ENCODE data around the gene C19orf73.
"Not testable (repeated sequence)": the region's sequence is repeated elsewhere in the genome, so short reads cannot be mapped to it uniquely, and the experiment has no call there.

Gene C19orf73

DNA sequence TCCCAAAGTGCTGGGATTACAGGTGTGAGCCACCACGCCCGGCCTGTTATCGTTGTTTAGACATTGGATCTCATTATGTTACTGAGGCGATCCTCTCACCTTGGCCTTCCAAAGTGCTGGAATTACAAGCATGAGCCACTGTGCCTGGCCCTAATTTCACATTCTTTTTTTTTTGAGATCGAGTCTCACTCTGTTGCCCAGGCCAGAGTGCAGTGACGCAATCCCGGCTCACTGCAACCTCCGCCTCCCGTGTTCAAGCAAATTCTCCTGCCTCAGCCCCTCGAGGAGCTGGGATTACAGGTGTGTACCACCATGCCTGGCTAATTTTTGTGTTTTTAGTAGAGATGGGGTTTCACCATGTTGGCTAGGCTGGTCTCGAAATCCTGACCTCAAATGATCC is 4.3 kb upstream of the C19orf73 start:
- not testable (repeated sequence) for DNase-seq (ENCODE audit: extremely low read depth in 1 of 2, low read depth in 1 of 2)

DNA sequence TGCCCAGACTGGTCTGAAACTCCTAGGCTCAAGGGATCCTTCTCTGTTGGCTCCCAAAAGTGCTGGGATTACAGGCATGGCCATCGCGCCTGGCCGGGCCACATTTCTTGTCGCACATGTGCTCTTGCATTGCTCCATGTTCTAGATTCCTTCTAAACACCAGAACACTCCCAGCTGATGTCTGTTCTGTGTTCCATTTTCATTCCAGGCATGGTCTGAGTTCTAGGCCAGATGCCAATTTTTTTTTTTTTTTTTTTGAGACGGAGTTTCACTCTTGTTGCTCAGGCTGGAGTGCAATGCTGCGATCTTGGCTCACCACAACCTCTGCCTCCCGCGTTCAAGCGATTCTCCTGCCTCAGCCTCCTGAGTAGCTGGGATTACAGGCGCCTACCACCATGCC is 2.9 kb upstream of the C19orf73 start:
- not testable (repeated sequence) for DNase-seq (ENCODE audit: extremely low read depth in 1 of 2, low read depth in 1 of 2)

DNA sequence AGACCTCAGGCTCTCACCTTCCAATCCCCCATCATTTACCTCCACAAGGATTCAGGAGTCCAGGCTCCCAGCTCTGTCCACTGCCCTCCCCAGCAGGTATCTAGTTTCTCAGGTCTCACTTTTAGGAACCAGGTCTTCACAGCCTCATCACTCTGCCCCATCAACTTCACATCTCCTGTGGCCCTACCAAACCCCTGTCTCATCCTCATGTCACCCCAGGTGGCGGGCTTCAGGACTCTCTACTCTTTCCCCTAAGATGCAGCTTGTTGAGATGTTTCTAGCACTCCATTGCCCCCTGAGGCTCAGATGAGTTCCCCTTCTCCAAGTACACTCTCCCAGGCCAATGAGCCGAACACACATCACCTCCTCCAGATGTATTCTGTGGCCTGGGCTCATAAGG is 1.9 kb upstream of the C19orf73 start:
- DNase-seq (ENCODE audit: extremely low read depth in 1 of 2, low read depth in 1 of 2), result no peak

DNA sequence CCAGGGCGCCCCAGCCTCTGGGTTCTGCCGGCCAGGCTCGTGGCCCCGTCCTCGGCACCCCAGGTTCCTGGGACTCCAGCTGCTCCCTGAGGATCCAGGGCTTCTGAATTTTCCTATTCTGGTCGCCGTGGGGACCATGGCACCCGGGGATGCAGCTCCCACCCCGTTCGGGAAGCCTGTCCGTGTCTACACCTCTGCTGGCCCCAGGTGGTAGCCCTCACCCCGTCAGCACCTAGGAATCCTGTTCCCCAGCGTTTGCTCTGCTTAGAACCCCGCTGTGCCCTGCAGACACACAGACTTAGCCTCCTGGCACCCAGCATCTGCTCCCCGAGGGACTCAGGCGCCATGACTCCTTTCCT is 1.4 kb upstream of the C19orf73 start:
- DNase-seq (ENCODE audit: extremely low read depth in 1 of 2, low read depth in 1 of 2), result no peak

DNA sequence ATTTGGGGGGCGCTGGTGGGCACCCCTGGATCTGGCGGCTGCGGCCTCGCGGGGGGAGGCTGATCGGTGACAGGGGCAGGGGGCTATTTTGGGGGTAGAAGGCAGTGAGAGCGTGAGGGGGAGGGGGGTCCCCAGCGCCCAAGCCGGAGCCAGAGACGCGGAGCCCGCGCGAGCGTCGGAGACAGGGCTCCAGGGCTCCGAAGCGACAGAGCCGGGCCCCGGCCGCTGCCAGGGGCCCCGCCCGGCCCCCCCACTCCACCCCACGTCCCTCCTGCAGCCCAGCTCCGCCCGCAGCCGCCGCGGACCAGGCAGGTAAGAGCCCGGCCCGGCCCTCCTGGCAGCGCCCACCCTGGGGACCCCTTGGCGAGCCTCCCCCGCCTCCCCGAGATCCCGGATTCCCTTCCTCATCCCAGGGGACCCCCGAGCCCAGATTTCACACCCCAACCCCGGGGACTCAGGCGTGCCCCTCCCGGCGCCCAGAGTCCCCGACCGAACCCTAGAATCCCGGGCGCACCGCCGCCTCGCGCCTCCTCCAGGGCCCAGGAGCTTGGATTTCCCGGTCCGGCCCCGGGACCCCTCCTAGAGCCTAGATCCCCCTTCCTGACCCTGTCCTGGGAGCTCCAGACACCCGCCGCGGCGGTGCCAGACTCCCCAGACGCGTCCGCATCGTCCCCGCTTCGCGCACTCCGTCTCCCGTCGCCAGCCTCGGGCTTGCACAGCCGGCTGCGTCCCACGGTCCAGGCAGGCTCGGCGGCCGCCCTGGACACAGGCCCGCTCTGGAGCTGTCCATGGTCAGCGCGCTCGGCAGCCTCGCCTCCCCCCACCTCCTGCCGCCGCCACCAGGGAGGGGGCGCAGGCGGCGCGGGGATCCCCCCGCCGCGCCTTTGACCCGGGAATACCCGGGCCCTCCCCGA is 725 bp upstream of the C19orf73 start, which contains the start of gene PPFIA3:
TSS of gene PPFIA3 (plus strand) at position 134 of the 914 bp plus-strand sequence. CDS start 8,330 bp downstream, outside the sequence.
- no peak for DNase-seq (ENCODE audit: extremely low read depth in 1 of 2, low read depth in 1 of 2)

DNA sequence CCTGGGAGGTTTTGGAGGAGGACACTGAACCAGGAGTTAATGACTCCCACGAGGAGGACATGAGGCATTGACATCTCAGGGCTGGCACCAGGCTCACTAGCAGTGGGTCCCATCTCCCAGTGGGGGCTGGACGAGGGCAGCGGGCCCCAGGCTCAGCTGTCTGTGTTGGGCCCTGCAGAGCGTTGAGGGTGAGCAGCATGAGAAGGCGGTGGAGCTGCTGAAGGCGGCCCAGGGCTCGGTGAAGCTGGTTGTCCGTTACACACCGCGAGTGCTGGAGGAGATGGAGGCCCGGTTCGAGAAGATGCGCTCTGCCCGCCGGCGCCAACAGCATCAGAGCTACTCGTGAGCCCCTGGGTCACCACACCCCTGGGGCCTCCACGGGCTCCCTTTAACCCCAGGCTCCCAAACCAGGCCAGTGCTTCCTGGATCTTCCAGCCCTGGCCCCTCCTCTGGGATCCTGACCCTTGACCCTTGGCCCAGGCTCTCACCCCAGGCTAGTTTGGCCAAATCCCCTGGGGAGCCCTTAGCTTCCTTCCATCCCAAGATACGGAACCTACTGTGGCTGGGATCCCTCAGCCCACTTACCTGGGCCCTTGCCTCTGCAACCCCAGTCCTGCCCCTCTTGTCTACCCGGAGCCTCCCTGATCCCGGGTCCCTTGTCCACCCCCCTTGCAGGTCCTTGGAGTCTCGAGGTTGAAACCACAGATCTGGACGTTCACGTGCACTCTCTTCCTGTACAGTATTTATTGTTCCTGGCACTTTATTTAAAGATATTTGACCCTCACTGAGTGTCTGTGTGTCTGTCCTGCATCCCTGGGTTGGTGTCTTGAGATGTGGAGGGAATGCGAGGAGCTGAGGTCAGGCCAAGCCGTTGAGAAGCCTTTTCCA is 1.0 kb downstream of the C19orf73 start:
- no peak for DNase-seq (ENCODE audit: extremely low read depth in 1 of 2, low read depth in 1 of 2)

DNA sequence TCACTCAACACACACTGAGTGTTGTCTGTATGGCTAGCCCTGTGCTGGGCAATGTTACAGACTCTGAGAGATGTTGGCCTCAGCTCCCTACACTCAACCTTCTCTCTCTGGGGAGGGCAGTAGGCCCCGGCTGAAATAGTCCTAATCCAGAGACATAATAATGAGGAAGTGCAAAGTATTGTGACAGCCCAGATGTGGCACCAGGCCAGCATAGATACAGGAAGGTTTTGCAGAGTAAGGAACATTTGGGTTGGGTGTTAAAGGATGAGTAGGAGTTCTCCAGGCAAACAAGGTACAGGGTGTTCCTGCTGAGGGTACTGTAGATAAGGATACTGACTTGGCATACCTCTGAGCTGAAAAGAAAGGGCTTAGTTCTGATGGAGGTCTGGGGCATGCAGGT is 2.4 kb downstream of the C19orf73 start:
- no peak for DNase-seq (ENCODE audit: extremely low read depth in 1 of 2, low read depth in 1 of 2)

DNA sequence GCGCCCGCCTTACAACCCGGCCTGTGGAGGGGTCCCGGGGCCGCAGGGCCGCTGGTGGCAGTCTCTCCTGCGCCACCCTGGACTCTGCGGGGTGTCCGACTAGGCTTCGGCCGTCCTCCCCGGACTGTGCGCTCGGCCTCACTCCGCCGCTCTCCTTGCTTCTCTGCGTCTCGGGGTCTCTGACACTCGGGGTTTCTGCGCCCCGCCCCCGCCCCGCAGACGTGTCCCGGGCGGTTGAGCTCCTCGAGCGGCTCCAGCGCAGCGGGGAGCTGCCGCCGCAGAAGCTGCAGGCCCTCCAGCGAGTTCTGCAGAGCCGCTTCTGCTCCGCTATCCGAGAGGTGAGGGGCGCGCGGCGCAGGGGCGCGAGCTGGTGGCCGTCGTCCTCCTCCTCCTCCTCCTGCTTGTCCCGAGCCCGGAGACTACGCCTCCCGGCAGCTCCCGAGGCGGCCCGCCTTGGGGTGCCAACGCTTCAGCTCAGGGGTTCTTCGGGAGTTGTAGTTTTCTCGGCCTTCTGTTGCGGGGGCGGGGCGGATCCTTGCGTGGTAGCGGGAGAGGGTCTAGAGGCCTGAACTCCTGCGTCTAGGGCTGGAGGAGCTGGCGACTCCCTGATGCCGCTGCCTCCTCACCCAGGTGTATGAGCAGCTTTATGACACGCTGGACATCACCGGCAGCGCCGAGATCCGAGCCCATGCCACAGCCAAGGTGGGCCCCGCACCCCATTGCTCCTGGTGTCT is 4.1 kb downstream of the C19orf73 start:
- DNase-seq (ENCODE audit: extremely low read depth in 1 of 2, low read depth in 1 of 2), result peak in 1 of 2 donors; percentile 28

DNA sequence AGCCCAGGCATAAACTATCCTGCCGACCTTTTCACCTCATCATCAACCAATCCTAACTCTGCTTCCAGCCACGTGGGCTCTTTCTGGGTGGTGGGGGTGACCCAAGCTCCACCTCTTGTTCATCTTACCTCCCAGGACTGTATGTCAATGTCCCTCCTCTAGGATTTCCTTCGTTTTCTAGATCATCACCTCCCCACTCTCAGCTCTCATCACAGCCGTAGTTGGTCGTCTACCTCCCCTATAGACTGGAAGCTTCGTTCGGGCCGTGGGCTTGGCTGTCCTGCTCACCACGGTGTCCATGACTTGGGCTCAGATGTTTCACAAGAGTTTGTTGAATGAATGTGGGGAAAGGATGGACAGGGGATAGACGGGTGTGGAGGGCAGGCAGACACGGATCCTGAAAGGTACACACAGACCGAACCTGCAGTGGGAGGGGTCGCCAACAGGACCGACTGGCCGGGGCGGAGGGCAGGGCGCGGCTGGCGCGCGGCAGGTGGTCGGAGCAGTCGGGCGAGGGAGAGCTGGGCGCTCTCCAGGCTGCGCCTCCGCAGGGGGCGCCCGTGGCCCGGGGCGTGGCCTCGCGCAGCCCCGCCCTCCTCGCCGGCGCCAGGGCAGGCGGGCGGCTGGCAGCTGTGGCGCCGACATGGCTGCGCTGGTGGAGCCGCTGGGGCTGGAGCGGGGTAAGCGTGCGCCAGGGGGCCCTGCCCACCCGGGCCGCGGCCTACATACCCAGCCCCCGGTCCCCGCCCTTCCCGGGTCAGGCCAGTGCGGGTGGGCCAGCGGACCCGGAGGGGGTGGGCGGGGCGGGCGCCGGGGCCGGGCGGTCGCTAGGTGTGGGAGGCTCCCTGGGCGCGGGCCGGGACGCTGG is 4.9 kb downstream of the C19orf73 start, which contains the start of gene LIN7B:
TSS of gene LIN7B (plus strand) at position 609 of the 868 bp plus-strand sequence. CDS start at position 644, 35 bp downstream.
- DNase-seq (ENCODE audit: extremely low read depth in 1 of 2, low read depth in 1 of 2), result peak in 1 of 2 donors; percentile 64

DNA sequence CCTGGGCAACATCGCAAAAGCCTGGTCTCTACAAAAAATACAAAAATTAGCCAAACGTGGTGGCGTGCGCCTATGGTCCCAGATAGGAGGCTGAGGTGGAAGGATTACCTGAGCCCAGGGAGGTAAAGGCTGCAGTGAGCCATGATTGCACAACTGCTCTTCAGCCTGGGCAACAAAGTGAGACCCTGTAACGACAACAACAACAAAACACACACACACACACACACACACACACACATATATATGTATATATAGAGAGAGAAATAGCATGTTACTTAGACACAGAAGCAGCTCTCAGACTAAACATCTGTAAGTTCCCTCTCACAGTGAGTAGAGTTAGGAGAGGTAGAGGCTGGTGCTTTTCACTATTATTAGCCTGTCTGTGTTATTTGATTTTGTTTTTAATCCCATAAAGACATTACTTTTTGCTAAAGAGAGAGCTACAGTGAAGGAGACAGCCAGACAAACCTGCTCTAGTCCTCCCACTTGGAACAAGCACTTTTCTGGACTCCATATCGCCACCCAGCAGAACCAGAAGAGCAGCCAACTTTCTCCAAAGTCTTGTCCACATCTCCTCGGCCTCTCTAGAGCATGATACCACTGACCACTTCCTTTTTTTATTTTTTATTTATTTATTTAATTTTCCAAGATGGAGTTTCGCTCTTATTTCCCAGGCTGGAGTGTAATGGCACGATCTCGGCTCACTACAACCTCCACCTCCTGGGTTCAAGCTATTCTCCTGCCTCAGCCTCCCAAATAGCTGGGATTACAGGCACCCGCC is 7.5 kb downstream of the C19orf73 start:
- DNase-seq (ENCODE audit: extremely low read depth in 1 of 2, low read depth in 1 of 2), result no peak

DNA sequence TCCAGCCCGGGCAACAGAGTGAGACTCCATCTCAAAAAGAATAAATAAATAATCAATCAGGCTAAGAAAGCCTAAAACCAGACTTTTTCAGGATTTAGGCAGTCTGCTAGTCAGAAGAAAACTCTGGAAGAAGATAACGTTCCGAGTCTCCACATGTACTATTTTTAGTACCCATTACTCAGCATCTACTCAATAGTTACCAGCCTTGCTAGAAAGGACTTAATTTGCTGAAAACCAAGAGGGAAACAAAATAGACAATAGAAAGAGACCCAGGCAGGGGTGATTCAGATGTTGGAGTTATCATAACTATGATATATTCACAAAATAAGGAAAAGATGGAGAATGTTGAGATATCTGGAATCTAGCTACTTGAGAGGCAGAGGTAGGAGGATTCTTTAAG is 8.4 kb downstream of the C19orf73 start:
- no peak for DNase-seq (ENCODE audit: extremely low read depth in 1 of 2, low read depth in 1 of 2)

DNA sequence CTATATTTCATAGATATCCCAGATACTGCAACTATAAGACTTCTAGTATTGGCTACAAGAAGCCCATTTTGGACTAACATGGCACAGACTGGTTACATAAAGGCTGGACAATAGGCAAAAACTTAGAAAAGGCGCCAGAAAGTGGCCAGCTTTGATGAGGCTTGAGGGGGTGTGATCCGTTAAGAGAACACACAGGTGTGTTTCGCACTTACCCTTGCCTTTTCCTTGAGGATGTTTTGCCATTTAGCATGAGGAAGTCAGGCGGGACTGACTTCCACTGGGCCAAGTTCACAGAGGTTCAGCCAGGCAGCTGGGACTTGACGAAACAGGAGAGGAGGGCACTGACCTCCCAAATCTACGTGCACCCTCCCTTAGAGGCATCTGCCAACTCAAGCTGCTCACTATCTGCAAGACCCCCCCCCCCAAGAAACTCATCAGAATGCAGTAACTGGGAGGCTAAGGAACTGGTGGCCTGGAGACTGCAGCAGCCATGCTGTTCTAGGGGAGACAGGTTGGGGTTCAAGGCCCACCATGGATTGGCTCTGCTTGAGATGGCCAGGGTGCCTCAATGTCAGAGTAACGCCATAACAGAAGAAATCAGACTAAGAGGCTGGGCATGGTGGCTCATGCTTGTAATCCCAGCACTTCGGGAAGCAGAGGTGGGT is 9.2 kb downstream of the C19orf73 start:
- DNase-seq (ENCODE audit: extremely low read depth in 1 of 2, low read depth in 1 of 2), result no peak

DNA sequence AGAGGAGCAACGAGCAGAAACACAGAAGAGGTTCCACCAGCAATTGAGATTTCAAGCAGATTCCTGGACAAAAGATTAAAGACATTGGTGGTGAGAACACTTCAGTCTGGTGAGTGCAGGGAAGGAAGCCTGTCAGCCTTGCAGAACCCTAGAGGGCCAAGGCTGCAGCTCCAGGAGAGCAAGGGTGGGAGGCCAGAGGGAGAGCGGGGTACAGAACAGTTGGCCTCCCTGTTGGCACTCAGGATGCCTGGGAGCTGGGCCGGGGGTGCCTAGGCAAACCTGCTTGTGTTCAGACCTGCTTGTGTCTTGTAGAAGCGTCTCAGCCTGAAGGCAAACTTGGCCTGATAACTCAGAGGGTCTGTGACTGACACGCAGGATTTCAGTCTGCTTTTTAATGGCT is 9.9 kb downstream of the C19orf73 start:
- DNase-seq (ENCODE audit: extremely low read depth in 1 of 2, low read depth in 1 of 2), result no peak

DNA sequence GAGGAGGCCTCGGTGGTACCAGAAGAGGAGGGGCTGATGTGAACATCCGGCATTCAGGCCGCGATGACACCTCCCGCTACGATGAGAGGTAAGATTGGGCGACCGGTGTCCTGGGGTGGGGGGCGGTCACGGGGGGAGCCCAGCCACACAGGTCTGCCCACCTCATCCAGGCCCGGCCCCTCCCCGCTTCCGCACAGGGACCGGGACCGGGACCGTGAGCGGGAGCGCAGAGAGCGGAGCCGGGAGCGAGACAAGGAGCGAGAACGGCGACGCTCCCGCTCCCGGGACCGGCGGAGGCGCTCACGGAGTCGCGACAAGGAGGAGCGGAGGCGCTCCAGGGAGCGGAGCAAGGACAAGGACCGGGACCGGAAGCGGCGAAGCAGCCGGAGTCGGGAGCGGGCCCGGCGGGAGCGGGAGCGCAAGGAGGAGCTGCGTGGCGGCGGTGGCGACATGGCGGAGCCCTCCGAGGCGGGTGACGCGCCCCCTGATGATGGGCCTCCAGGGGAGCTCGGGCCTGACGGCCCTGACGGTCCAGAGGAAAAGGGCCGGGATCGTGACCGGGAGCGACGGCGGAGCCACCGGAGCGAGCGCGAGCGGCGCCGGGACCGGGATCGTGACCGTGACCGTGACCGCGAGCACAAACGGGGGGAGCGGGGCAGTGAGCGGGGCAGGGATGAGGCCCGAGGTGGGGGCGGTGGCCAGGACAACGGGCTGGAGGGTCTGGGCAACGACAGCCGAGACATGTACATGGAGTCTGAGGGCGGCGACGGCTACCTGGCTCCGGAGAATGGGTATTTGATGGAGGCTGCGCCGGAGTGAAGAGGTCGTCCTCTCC is 11.1 kb downstream of the C19orf73 start:
- DNase-seq (ENCODE audit: extremely low read depth in 1 of 2, low read depth in 1 of 2), result no peak

DNA sequence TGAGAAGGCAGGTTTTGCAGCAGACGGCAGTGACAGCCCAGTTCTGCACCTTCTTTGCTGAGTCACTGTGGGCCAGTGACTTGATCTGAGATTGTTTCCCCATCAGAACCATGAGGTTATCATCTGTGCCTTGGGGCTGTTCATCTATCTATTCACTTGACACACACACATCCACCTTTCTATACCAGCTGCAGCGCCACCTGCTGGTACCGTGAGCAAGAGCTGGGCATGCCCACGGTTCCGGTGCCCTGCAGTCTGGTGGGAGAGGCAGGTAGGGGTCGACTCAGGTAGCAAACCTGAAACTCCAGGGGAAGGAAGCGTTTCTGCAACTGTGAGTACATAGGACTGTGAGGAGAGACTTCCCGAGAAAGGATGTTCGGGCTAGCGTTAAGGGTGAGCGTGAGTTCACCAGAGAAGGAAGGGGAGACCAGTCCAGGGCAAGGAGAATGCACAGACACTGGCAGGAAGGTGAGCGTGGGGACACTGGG is 12.3 kb downstream of the C19orf73 start:
- peak in 1 of 2 donors; percentile 49 for DNase-seq (ENCODE audit: extremely low read depth in 1 of 2, low read depth in 1 of 2)

DNA sequence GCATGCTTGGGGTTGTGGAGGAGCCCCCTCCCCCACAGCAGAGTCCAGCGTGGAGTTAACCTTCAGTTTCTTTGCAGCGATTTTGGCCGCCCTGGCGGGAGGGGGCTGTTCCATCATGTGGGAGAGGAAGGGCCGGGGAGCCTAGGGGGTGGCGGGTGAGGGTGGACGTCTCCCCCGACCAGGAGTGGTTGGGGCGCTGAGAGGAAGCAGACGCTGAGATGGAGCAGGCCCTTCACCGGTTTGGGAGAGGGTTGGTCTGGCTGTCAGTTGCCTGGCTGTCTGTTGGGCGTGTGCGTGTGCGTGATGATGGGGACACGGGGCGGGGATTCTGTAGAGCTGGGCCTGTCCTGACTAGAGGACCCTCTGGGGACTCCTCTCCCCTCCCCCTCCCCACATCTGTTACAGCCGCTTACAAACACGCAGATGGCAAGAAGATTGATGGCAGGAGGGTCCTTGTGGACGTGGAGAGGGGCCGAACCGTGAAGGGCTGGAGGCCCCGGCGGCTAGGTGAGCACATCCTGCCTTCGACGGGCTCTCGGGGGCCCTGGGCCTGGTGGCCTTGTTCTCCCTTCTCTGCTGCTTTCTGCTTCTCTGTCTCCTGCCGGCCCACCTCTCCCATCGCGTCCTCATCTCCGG is 14.6 kb downstream of the C19orf73 start:
- DNase-seq (ENCODE audit: extremely low read depth in 1 of 2, low read depth in 1 of 2), result no peak
